Spleen (tissue), 11 donors: Measurements from ENCODE around the gene AURKAIP1. TPM values are rescaled to one million over a fixed set of nuclear protein-coding genes. Genes with fewer than 3 reads are reported as not detected.

Source experiments
- DNase-seq: peaks from one replicate; pipeline ENCODE4 v3.0.0-alpha.2; 2020
- H3K27ac ChIP-seq, 8 donors: fragments of 200-600 bp; sonication (generic) in 7 of 8; 1 replicate in 4 of 8; 2 replicates in 4 of 8; pipeline versions ENCODE4 v1.5.0 to v1.8.0; 2016 to 2021; ENCODE audit warnings: inconsistent platforms in 4 of 8, mild to moderate bottlenecking in 4 of 8, moderate library complexity in 1 of 8
- H3K27me3 ChIP-seq, 7 donors: fragments of 200-600 bp; sonication (generic) in 6 of 7; replicated peaks in 1 of 7; 1 replicate in 4 of 7; 2 replicates in 3 of 7; pipeline versions ENCODE4 v1.5.0 to v1.8.0; 2016 to 2021; ENCODE audit warnings: inconsistent platforms in 3 of 7, mild to moderate bottlenecking in 1 of 7
- H3K36me3 ChIP-seq, 6 donors: fragments of 200-600 bp; sonication (generic) in 5 of 6; 1 replicate in 4 of 6; 2 replicates in 2 of 6; pipeline versions ENCODE4 v1.5.0 to v1.8.0; 2016 to 2021; ENCODE audit warnings: inconsistent platforms in 2 of 6
- H3K4me1 ChIP-seq, 6 donors: fragments of 200-600 bp; sonication (generic) in 5 of 6; 1 replicate in 3 of 6; 2 replicates in 3 of 6; pipeline versions ENCODE4 v1.5.0 to v1.8.0; 2016 to 2021; ENCODE audit warnings: inconsistent platforms in 3 of 6
- H3K4me3 ChIP-seq, 8 donors: fragments of 200-600 bp; sonication (generic) in 7 of 8; 1 replicate in 4 of 8; 2 replicates in 4 of 8; pipeline versions ENCODE4 v1.5.0 to v1.8.0; 2016 to 2021; ENCODE audit warnings: inconsistent platforms in 4 of 8, mild to moderate bottlenecking in 4 of 8, moderate library complexity in 2 of 8
- H3K9me3 ChIP-seq, 8 donors: fragments of 200-600 bp; sonication (generic) in 7 of 8; 1 replicate in 4 of 8; 2 replicates in 4 of 8; pipeline versions ENCODE4 v1.5.0 to v1.8.0; 2016 to 2021; ENCODE audit warnings: inconsistent platforms in 4 of 8
- CTCF ChIP-seq, 11 experiments: fragments of 200-600 bp in 7 of 11; fragments of 450-650 bp in 4 of 11; sonication (generic) in 4 of 11; IDR thresholded peaks in 8 of 11; conservative IDR thresholded peaks in 3 of 11; 1 replicate in 7 of 11; 2 replicates in 4 of 11; pipeline versions ENCODE4 v1.4.0 to v1.8.0; 2016 to 2021; ENCODE audit warnings: antibody characterized with exemption in 11 of 11, inconsistent platforms in 4 of 11, mild to moderate bottlenecking in 1 of 11
- POLR2A ChIP-seq, 3 donors: fragments of 450-650 bp; IDR thresholded peaks; one replicate each; pipeline ENCODE4 v1.5.1; 2017; ENCODE audit warnings: antibody characterized with exemption in 3 of 3, mild to moderate bottlenecking in 1 of 3
- POLR2AphosphoS5 ChIP-seq, 3 donors: sonication (generic); formaldehyde crosslinking; IDR thresholded peaks; one replicate each; pipeline ENCODE4 v1.5.1; 2017; ENCODE audit warnings: antibody characterized with exemption in 3 of 3
- WGBS, 5 donors: extraction: QIAGEN DNeasy Blood & Tissue Kit in 3 of 5; methylation state at CpG; one replicate each; pipeline versions ENCODE4 v1.1.5 to v1.1.7; 2013 to 2018; 5-methylcytosine and 5-hydroxymethylcytosine counted together
- intact Hi-C: fragments of 100-400 bp; cut with DNase I; formaldehyde crosslinking; loops from one replicate; pipeline ENCODE4 v1.15.0; 2023; ENCODE audit warnings: low total_unique reads
- polyA plus RNA-seq, 3 donors: library from polyadenylated mRNA; stranded (reverse); fragments of 200-250 nt; gene quantifications; one replicate each; pipeline ENCODE4 v1.2.1, GENCODE V29; 2013
- total RNA-seq, 7 donors: library from RNA; depleted of rRNA in 3 of 7; stranded (reverse); fragments of >200 nt in 3 of 7; fragmentation: NEBNext Ultra II Directional in 4 of 7; extraction: Animal tissue kit (Norgen Biotek cat#: 25700) in 4 of 7; gene quantifications; one replicate each; pipeline versions ENCODE4 v1.1.0 to v1.2.1, GENCODE V29; 2016 to 2021
- donor health status: healthy with polysubstance abuse.
- donor health status: DM: no; HTN: no; CAD: no; lungs with moderate emphysema.
- donor health status: DM: no; HTN: no; CAD: no.
- donor health status: Bipolar disorder and iron deficiency.
- donor health status: healthy.
- donor health status: DM: no; HTN: no; CAD: no.
- donor health status: DM: yes; HTN: yes; CAD: no.

Gene AURKAIP1
- total and polyA plus RNA-seq, 10 donors: 61.3 to 174 (median 80.0) TPM

- DNase-seq: no peak
- WGBS, 5 donors: 88 to 93% (median 89%) methylated on average over 5 to 36 of the region's 36 CpGs
These were observed 41.3 kb downstream of the AURKAIP1 start for GRCh38 chr1:1333551-1334241.

GRCh38 chr1:1332774-1333480, 42.1 kb downstream of the AURKAIP1 start:
- Histone ChIP-seq H3K27ac (no peak overlapping the region), H3K36me3 (peaks cover 0 to 41% (median 10%) of the 10 kb centered on the region in 6 donors), H3K27me3 (no peaks in the 10 kb centered on the region), H3K4me1 (peaks cover 0 to 56% (median 29%) of the 10 kb centered on the region in 6 donors), H3K9me3 (no peaks in the 10 kb centered on the region), H3K4me3 (no peak overlapping the region)
- no peak for DNase-seq
- 81 to 91% (median 86%) methylated on average over 15 to 48 of the region's 48 CpGs for WGBS, 5 donors
- intact Hi-C loops: no loop called here
- TF ChIP-seq CTCF (IDR thresholded peaks at IDR 0.05 in 8 of 11, conservative IDR thresholded peaks at IDR 0.05 in 3 of 11): no peak
- peak in 2 of 3 donors; percentile 2 to 32 for TF ChIP-seq POLR2AphosphoS5 (IDR thresholded peaks at IDR 0.05)
- no peak for TF ChIP-seq POLR2A (IDR thresholded peaks at IDR 0.05)

More at GRCh38 chr1:1333551-1334241, 41.3 kb downstream of the AURKAIP1 start:
- peaks cover 0 to 48% (median 26%) of the 10 kb centered on the region in 6 donors for H3K4me1 ChIP-seq
- TF ChIP-seq POLR2A (IDR thresholded peaks at IDR 0.05): no peak
- TF ChIP-seq CTCF (IDR thresholded peaks at IDR 0.05 in 8 of 11, conservative IDR thresholded peaks at IDR 0.05 in 3 of 11): no peak
- TF ChIP-seq POLR2AphosphoS5 (IDR thresholded peaks at IDR 0.05): peak; percentile 21 to 59 (median 27)
- H3K27me3 ChIP-seq: no peaks in the 10 kb centered on the region
- H3K36me3 ChIP-seq: peaks cover 0 to 41% (median 10%) of the 10 kb centered on the region in 6 donors
- H3K27ac ChIP-seq: no peak overlapping the region
- no peaks in the 10 kb centered on the region for H3K9me3 ChIP-seq
- H3K4me3 ChIP-seq: no peak overlapping the region
- intact Hi-C loops: no loop called here

- Histone ChIP-seq H3K27me3 (no peaks in the 10 kb centered on the region), H3K9me3 (no peaks in the 10 kb centered on the region), H3K4me1 (peaks cover 0 to 63% (median 36%) of the 10 kb centered on the region in 6 donors), H3K36me3 (peaks cover 0 to 41% (median 17%) of the 10 kb centered on the region in 6 donors), H3K4me3 (no peak overlapping the region), H3K27ac (no peak overlapping the region)
- intact Hi-C loops: no loop called here
- 86 to 90% (median 88%) methylated on average over 40 to 57 of the region's 57 CpGs for WGBS, 5 donors
- TF ChIP-seq POLR2A (IDR thresholded peaks at IDR 0.05) (no peak), POLR2AphosphoS5 (IDR thresholded peaks at IDR 0.05) (peak in 2 of 3 donors; percentile 20 to 35)
- DNase-seq: no peak
These were observed 42.8 kb downstream of the AURKAIP1 start for GRCh38 chr1:1332031-1332755.

GRCh38 chr1:1331068-1331965, 43.7 kb downstream of the AURKAIP1 start, which contains the start of gene TAS1R3:
Gene TAS1R3, plus strand, starts transcription at chr1:1331280. Its CDS starts 66 bp downstream, at chr1:1331346.
- DNase-seq: no peak
- Histone ChIP-seq H3K27ac (peak within 1 kb of the TSS in 5 of 8 donors; percentile 31 to 79 (median 46)), H3K27me3 (no peaks in the 10 kb centered on the region), H3K4me1 (peaks cover 0 to 72% (median 45%) of the 10 kb centered on the region in 6 donors), H3K4me3 (peak within 1 kb of the TSS in 1 of 8 donors; percentile 34), H3K36me3 (peaks cover 0 to 41% (median 21%) of the 10 kb centered on the region in 6 donors), H3K9me3 (no peaks in the 10 kb centered on the region)
- intact Hi-C loops: no loop called here
- WGBS, 5 donors: 78 to 85% (median 81%) methylated on average over 21 to 41 of the region's 41 CpGs
- peak; percentile 29 to 50 (median 49) for TF ChIP-seq POLR2AphosphoS5 (IDR thresholded peaks at IDR 0.05)
- TF ChIP-seq CTCF (IDR thresholded peaks at IDR 0.05 in 8 of 11, conservative IDR thresholded peaks at IDR 0.05 in 3 of 11): no peak
